Hematopoietic multipotent progenitor cell treated with erythropoietin and hydrocortisone succinate and interleukin-3 and kit ligand, for 17 days (in vitro differentiated cells): Measurements from ENCODE around the gene SMPD2.
A peak's percentile ranks its signal among the peaks of the same experiment; 100 is the strongest.
"Not testable (repeated sequence)": the region's sequence is repeated elsewhere in the genome, so short reads cannot be mapped to it uniquely, and the experiment has no call there.

Experiments
- DNase-seq: peaks from one replicate; pipeline ENCODE4 v3.0.0-alpha.2; 2015; ENCODE audit warnings: low spot score

Gene SMPD2

DNA sequence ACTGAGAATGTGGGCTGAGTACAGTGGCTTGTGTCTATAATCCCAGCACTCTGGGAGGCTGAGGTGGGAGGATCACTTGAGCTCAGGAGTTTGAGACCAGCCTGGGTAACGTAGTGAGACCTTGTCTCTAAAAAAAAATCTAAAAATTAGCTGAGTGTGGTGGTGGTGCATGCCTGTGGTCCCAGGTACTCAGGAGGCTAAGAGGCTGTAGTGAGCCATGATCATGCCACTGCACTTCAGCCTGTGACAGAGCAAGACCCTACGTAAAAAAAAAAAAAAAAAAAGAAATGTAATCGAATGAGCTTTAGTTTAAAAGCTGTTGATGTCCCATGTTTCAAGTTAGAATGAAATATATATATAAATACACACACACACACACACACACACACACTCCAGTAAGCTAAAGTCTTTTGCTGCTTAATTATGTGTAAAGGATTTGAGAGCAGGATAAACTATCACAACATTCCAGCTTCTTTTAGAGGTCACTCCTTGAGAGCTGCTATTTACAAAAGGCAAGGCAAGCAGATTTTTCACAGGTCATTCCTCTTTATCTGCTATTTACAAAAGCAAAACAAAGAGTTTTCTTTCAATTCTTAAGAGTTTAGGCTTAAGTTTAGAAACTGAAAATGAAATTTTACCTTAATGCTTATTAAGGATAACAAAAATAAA, 19.8 kb downstream of the SMPD2 start:
- no peak for DNase-seq

DNA sequence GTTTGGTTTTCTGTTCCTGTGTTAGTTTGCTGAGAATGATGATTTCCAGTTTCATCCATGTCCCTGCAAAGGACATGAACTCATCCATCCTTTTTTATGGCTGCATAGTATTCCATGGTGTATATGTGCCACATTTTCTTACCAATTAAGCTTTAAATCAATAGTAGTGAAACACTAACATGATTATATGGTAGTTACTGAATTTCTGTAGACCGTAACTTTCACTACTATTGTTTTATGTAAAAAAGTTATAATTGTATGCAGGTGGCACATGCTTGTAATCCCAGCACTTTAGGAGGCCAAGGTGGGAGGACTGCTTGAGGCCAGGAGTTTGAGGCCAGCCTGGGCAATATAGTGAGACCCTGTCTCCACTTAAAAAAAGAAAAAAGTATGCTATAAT, 20.7 kb downstream of the SMPD2 start:
- not testable (repeated sequence) for DNase-seq

DNA sequence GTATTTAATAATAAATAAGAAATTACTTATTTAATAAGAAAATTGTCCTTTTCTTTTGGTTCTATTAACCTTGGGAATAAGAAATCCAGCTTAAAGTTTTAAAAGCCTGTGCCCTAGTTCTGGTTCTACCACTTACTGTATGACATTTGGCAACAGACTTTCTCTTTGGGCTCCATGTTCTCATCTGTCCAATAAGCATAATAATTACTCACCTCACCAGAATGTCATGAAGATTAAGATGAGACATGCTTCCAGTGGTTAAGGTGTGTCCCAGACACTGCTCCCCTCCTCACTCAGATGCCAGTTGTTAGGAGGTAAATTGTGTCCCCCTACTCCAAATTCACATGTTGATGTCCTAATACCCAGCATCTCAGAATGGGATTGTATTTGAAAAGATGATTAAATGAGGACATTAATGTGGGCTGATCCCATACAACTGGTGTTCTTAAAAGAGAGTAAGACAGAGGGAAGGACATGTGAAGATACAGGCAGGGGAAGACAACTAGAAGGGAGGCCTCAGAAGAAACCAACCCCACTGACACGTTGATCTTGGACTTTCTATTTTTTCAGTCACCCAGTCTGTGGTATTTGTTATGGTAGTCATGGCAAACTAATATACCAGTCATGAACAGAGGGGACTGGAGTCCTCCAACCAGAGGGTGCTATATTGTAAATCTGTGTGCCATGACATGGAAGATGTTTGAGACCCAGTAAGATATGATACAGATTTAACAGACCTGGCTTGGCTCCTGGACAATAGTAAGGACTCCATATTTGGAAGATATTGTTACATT, 21.4 kb downstream of the SMPD2 start:
- no peak for DNase-seq

DNA sequence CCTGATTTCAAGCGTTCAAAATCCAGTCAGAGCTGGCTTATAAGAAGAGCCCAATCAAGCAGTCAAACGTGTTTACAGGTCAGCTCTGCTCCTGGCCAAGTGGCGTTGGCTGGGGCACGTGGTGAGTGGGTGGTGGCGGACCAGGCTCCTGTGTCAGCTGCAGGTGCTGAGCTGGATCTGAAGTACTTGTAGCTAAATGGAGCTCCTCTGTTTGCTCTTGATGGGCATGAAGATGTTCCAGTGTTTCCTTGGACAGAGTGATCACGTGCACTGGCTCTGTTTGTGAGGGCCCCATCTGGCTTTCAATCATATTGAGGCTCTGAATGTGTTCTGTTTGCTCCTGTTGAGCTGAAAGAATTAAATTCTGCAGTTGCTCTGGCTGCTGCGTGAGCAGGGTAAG, 25.2 kb downstream of the SMPD2 start:
- DNase-seq, result no peak

DNA sequence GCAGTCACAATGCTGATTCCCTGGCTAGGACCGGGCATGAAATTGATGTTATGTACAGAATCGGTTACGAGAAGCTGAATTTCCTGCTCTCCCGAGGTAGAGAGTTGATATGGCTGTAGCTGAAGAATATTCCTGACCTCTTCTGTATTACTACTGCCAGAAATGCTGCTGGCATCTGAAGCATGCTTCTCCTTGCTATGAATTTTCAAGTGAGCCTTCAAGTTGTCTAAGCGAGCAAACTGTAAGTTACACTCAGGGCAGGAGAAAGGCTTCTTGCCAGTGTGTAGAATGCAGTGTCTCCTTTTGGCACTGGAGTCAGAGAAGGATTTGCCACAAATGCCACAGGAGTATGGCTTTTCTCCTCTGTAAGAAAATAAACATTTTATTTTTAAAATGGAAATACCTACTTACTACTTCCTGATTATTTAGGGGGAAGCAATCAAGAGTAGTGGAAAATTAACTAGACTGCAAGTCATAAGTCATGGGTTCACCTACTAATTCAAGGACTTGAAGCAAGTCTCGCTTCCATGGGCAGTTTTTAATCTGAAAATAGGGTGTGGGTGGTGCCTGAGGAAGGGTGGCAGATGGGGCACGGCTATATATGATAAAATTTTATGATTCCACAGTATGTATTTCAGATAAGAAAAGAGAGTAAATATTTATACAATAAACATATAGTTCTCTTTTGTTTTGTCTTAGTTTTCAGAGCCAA, 25.8 kb downstream of the SMPD2 start:
- peak; percentile 42 for DNase-seq

DNA sequence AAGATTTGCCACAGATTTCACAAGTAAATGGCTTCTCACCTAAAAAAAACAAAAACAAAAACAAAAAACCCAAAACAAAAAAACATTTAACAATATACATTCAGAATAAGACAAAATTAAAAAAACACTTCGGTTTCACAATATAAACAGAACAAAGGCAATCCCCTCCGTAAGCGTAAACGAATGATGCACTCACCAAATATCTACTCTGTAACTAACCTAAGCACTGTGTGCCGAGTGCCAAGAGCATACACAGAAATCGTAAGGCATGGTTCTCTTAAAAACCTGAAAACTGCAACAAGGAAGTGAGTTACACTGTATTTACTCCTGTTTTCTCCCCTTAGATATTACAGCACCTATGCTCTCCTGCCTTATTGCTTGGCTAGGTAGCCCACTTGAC, 27.2 kb downstream of the SMPD2 start:
- DNase-seq, result no peak

DNA sequence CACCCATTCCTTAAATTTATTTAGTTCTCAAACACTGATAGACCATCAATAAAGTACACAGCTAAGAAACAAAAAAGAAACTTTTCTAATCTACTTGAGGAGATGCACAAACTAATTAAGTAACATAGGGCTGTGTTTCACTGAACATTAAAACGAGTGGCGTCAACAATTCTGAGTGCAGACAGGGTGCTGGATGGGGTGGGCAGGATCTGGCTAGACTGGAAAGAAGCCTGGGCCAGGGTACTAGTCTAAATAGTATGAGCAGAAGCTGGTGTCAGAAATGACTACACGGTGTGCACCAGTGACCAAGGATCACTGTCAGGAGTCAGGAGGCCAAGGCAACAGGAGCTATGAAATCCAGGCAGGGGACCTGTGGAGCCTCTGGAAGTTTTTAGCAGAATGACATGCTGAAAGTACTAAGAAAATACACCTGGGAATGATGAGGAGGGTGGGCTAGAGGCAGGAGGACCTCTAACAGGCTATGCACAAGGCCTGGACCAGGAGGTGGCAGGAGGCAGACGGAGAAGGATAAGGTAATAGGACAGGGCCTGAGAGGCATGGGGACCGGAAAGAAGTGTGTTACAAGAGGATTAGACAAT, 29.2 kb downstream of the SMPD2 start:
- DNase-seq, result no peak

DNA sequence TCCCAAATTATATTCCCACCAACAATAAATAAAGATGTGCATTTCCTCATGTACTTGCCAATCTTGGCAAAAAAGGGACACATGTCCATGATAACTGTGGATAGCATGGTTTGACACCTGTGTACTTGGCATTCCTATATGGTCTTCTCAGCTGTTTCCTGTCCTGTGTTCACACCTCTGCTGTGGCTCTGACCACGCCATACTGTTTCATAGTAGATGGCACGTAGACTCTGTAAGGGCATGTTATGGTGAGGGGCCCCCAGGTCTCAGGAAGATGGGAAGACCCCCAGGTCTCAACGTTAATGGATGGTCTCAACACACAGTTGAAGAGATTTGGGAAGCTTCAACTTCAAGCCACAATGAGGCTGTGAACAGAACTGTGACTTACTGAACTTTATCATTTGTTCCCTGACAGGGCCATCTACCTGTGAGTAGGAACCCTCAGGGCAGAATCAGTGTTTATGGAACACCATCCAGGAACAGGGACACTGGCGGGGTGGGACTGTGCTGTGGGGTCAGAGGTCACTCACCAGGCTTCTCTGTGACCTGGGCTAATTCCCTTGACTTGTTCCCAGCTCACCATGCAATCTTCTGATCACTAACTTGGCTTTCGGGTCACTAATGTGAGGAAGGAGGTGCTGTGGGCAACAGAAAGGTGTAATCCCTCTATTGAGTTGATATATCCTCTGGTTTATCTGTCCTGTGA, 30.7 kb downstream of the SMPD2 start:
- DNase-seq, result no peak

DNA sequence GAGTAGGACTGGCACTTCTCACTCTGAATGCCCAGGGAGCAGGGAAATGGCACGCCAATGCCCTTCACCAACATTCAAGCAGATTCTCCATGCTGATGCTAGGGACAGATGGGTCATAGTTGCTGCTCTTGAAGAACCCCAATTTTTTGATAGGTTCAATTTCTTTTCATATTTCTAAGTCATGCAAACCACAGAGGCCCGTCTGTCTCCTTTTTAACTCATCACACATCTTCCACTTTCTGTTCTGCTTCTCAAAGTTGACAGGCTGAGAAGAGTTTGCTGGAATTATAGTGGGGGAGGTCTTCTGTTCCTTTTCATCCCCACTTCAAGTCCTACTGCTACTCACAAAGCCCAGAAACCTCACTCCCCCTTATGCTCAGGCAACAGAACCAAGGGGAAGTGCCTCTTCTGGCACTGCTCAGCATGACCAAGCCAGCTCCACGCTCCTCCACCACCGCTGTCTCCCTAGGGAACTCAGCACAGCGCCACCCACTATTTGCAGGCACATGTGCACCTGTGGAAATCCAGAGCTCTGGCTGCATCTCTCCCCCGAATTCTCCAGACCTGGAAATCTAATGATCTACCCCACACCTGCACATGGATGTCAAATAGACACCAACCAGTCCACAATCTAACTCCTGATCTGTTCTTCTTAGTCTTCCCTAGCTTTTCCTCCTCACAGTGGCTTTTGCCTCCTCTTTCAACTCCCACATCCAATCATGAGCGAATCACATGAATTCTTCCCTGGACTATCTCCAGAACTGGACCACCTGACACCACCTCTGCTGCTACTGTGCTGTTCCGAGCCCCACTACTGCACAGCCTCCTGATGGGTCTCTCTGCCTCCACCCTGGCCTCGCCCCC, 31.8 kb downstream of the SMPD2 start:
- no peak for DNase-seq

DNA sequence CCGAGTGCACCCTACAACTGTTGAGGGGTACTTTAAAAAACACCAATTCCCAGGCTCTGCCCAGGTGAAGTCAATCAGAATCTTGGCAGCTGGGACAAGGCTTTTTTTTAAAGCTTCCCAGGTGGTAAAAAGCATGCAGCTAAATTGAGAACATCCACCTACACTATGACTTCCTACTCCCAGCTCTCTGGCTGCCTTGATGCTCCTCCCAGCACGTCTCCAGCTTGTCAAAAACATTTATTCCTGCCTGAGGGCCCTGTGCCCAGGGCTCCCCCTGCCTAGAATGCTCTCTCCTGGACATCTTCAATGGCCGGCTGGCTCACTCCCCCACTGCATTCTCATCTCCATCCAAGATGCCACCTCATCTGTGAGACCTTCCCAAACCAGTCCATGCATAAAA, 32.6 kb downstream of the SMPD2 start:
- no peak for DNase-seq

DNA sequence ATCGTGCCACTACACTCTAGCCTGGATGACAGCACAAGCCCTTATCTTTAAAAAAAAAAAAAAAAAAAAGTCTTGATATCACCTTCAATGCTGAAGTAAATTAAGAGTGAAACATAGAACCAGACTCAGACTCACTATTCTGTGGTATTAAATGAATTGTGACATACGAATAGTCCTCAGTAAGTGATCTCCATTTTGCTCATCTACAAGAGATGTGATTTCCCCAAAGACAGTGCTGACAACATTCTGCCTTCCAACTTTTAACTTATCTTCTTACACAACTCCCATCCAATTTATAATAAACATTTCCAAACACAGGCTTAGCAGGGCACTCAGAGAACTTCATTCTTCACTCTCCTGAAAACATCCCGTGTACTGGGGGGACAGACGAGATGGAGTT, 34.5 kb downstream of the SMPD2 start:
- DNase-seq, result no peak

DNA sequence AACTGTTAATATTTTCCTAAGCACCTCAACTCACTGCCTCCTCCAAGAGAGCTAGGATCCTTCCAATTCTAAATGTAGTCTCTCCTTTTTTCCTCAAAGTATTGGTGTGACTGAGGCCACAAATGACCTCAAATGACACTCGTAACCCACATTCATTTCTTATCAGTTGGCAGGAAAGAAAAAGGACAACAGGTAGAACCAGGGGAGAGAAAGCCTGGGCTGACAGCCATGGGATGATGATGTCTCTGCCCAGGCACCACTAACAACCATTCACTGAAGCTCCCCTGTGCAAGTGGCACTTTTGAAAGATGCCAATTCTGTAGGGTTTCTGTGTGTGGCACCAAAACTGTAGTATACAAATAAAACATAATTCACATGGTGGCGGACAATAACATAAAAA, 35.1 kb downstream of the SMPD2 start:
- no peak for DNase-seq

DNA sequence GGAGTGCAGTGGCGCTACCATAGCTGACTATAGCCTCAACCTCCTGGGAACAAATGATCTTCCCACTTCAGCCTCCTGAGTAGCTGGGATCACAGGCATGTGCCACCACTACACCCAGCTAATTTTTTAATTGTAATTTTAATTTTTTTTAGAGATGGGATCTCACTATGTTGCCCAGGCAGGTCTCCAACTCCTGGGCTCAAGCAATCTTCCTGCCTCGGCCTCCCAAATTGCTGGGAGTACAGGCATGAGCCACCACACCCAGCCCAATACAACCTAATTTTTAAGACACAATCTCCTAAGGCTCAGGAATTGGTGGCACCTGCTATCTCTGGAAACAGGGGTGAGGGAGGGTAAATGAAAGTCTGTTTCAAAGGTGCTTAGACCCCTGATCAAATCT, 36.7 kb downstream of the SMPD2 start:
- no peak for DNase-seq

DNA sequence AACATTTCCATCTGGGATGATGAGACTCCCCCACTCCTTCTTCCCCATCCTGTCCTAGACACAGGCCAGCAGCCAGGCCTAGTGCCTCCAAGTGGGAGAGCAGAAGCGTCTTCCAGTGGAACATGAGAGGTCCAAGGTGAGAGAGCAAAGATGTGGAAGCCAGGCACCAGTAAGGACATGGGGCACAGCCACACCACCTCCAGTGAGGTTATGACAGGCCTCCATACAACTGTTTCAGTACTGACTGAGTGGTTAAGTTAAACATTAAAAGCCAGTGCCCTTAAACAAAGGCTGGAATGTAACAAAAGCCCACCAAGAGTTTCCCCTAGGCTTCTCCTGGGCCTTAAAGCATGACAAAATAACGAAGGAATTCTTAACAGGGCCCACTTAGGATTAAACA, 37.2 kb downstream of the SMPD2 start:
- DNase-seq, result no peak

DNA sequence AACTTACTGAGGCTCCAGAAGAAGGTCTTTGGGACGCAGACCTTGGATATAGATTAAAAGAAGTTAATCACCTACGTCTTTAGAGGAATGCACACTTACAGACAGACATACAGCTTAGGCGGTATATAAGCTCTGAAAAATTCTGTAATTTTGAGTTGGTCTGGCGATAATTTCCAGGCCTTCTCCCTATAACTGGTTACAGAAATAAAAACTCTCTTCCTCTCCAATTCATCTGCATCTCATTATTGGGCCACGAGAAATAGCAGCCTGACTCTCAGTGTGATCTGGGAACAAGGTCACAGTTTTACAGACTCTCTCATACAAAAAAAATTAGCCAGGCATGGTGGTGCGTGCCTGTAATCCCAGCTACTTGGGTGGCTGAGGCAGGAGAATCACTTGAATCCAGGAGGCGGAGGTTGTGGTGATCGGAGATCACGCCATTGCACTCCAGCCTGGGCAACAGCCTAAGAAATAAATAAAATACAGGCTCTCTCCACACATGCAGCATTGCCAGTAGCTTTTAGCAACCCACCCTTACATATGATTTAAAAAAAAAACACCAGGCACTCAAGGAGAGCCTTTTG, 37.8 kb downstream of the SMPD2 start:
- DNase-seq, result no peak

DNA sequence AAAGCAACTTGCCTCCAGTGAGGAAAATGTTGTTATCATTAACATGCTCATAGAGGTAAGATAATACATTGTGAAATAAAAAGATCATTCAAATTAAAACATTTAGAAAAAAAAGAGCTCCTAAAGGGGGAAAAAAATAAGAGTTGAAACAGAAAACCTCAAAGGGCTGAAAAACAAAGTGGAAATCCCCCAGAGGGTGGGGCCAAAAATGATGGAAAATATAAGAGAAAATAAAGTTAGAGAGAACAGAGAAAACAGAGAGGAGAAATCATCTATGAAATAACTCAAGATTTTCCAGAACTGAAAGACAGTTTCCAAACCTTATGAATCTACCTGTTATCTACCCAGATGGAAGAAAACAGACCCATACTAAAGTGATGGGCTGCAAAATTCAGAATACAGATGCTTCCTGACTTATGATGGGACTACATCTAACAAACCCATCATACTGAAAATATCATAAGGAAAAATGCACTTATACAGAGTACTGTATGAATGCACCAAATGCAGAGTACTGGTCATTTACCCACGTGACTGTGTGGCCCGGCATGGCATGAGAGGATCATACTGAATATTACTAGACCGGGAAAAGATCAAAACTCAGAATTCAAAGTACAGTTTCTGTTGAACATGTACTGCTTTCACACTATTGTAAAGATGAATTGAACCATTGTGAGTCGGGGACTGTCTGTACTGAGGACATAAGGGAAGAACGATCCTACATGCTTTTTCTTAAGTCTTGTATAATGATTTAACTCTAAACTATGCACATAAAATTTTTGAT, 38.5 kb downstream of the SMPD2 start:
- DNase-seq, result no peak

DNA sequence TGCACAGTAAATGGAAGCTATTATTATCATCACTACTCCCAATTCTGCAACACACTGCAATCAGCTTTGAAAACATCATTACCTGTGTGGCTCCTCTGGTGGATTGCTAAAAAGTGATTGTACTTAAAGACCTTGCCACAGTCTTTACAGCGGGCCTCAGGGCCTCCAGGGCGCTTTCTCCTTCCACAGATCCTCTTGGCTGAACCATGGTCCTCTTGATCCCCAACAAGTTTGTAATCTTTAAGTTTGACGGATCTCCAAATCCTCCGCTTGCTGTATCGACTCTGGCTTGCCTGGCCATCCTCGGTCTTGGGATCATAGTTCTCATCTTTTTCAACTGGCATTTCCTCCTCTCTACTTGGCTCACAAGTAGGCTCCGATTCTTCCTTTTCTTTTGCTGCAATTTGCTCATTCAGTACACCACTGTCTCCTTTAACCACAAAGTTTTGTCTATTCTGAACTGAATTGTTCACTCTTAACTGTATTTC, 40.5 kb downstream of the SMPD2 start:
- DNase-seq, result no peak

DNA sequence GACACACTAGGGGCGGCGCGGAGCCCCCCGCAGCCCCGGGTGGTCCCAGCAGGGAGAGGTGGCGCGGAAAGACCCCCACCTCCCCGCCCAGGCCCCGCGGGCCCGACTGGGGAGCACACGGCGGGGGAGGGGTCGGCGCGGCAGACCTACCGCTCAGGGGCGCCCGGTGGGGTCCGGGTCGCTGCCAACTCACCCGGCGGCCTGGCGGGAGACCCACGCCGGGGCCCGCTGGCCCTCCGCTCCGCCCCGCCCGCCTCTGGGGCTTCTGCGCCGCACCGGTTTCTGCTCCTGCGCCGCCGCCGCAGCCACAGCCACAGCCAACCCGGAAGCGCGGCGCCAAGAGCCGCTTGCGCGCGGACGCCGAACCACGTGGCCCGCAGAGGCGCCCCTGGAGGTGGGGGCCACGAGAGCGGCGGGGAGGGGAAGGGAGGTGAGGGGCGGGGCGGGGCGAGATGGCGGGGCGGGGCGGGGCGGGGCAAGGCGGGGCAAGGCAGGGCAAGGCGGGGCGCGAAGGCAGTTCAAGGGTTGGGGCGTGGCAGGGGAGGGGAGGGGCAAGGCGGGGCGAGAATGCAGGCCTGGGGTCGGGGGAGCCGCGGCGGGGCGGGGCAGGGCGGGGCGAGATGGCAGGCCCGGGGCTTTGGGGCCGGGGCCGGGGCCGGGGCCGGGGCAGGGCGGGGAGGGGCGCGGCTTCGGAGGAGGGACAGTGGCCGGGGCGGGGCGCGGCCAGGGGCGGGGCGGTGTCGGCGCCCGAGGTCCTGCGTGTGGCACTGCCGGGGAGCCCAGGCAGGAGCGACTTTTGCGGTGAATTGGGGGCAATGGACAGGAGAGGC, 42.6 kb downstream of the SMPD2 start, which contains the start of gene ZBTB24:
ZBTB24 (minus strand) TSS at position 315 of the 830 bp plus-strand sequence. CDS start 1,193 bp downstream, outside the sequence.
- DNase-seq, result peak; percentile 73

DNA sequence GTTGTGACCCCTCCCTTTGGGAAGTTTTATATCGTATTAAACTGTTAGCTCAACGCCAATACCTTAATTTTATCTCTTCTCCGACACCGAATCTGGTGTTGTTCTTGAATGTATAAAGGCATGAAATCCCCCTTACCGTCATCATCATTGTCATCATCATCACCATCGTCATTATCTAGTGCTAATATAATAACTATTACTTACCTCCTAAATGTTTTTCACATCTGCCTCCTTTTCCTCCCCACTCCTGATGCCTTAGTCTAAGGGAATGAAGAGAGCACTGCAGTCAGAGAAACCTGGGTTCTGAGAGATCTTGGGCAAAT, 43.2 kb downstream of the SMPD2 start:
- no peak for DNase-seq
